Naive thymus-derived CD4-positive, alpha-beta T cell (primary cell): ENCODE data around the gene LTF. TPM values are rescaled to one million over a fixed set of nuclear protein-coding genes. Genes with fewer than 3 reads are reported as not detected.
"Not testable (repeated sequence)": the region's sequence is repeated elsewhere in the genome, so short reads cannot be mapped to it uniquely, and the experiment has no call there.

ENCODE experiments used
- ATAC-seq: fragments of 150-1000 bp; cut with Tn5 transposase; 2 replicates; pipeline ENCODE4 v1.10.0; 2021; ENCODE audit warnings: mild to moderate bottlenecking, moderate library complexity
- CTCF ChIA-PET: fragments of 350-600 bp; sonication (Branson Sonifier 250); formaldehyde crosslinking; loops from one replicate; lab custom pipeline; 2021; ENCODE audit warnings: antibody characterized with exemption; lab: Charles Lee
- POLR2A ChIA-PET: fragments of 350-600 bp; sonication (Branson Sonifier 250); formaldehyde crosslinking; loops from one replicate; lab custom pipeline; 2021; ENCODE audit warnings: antibody characterized with exemption, inconsistent platforms; lab: Charles Lee
- DNase-seq, 9 donors: peaks; one replicate each; pipeline versions ENCODE4 v3.0.0 to v3.0.0-alpha.2; 2020 to 2022; ENCODE audit warnings: mixed read lengths in 1 of 9
- H3K27ac ChIP-seq: one replicate; pipeline ENCODE4 v1.7.0; 2013; ENCODE audit warnings: mild to moderate bottlenecking, low read depth, low read length, moderate library complexity
- H3K27me3 ChIP-seq, 2 donors: one replicate each; pipeline ENCODE4 v1.7.0; 2013; ENCODE audit warnings: low read length in 2 of 2, mild to moderate bottlenecking in 2 of 2, moderate library complexity in 2 of 2; ENCODE audit not compliant: control insufficient read depth in 2 of 2, insufficient read depth in 2 of 2
- H3K36me3 ChIP-seq, 3 experiments: 1 replicate in 2 of 3; 2 replicates in 1 of 3; pipeline ENCODE4 v1.7.0; 2013; ENCODE audit warnings: low read length in 3 of 3, mild to moderate bottlenecking in 3 of 3, moderate library complexity in 1 of 3; ENCODE audit not compliant: insufficient read depth in 3 of 3, control insufficient read depth in 2 of 3
- H3K4me1 ChIP-seq, 2 donors: one replicate each; pipeline ENCODE4 v1.7.0; 2013; ENCODE audit warnings: low read length in 2 of 2, mild to moderate bottlenecking in 2 of 2, moderate library complexity in 1 of 2; ENCODE audit not compliant: control insufficient read depth in 2 of 2, insufficient read depth in 2 of 2
- H3K4me3 ChIP-seq: 2 replicates; pipeline ENCODE4 v1.7.0; 2013; ENCODE audit warnings: mild to moderate bottlenecking, low read length
- H3K9me3 ChIP-seq, 3 experiments: 1 replicate in 2 of 3; 2 replicates in 1 of 3; pipeline ENCODE4 v1.7.0; 2013; ENCODE audit warnings: low read length in 3 of 3; ENCODE audit not compliant: control insufficient read depth in 2 of 3
- H3K27ac Mint-ChIP-seq, 9 donors: one replicate each; pipeline ENCODE4 v1.8.0; 2020 to 2022; ENCODE audit warnings: mixed read lengths in 9 of 9, mild to moderate bottlenecking in 8 of 9, moderate library complexity in 5 of 9, inconsistent platforms in 2 of 9
- H3K27me3 Mint-ChIP-seq, 5 donors: one replicate each; pipeline ENCODE4 v1.8.0; 2021 to 2022; ENCODE audit warnings: mixed read lengths in 5 of 5, mild to moderate bottlenecking in 1 of 5
- H3K36me3 Mint-ChIP-seq, 5 donors: one replicate each; pipeline ENCODE4 v1.8.0; 2020 to 2022; ENCODE audit warnings: mixed read lengths in 5 of 5, mild to moderate bottlenecking in 3 of 5, inconsistent platforms in 1 of 5
- H3K4me1 Mint-ChIP-seq, 7 donors: one replicate each; pipeline ENCODE4 v1.8.0; 2020 to 2022; ENCODE audit warnings: mixed read lengths in 7 of 7, mild to moderate bottlenecking in 3 of 7, inconsistent platforms in 1 of 7
- H3K4me3 Mint-ChIP-seq, 10 donors: one replicate each; pipeline ENCODE4 v1.8.0; 2020 to 2022; ENCODE audit warnings: mild to moderate bottlenecking in 10 of 10, mixed read lengths in 10 of 10, moderate library complexity in 6 of 10, inconsistent platforms in 2 of 10
- H3K9me3 Mint-ChIP-seq, 11 donors: one replicate each; pipeline ENCODE4 v1.8.0; 2020 to 2022; ENCODE audit warnings: mixed read lengths in 11 of 11, mild to moderate bottlenecking in 4 of 11, inconsistent platforms in 1 of 11, moderate library complexity in 1 of 11
- intact Hi-C, 2 donors: fragments of 100-400 bp; cut with micrococcal nuclease; formaldehyde crosslinking; loops; one replicate each; pipeline ENCODE4 v1.15.1; 2023
- polyA plus RNA-seq, 2 donors: library from polyadenylated mRNA; unstranded; fragments of 300-500 nt; fragmentation: Illumina TruSeq; gene quantifications; one replicate each; pipeline ENCODE4 v1.2.3, GENCODE V29; 2021
- total RNA-seq, 6 experiments: library from RNA in 5 of 6; stranded (reverse) in 5 of 6; gene quantifications; 1 replicate in 5 of 6; 2 replicates in 1 of 6; pipeline ENCODE4 v1.2.3 and lab custom pipeline; 2021 to 2026

Gene LTF
- total and polyA plus RNA-seq, 7 experiments from 2014 or later = 0.78 TPM; not detected in 6

GRCh38 chr3:46405301-46406019 is 59.2 kb downstream of the LTF start:
- no peaks in the 10 kb centered on the region for H3K9me3 ChIP-seq
- H3K27me3 ChIP-seq = no peaks in the 10 kb centered on the region
- Mint-ChIP-seq H3K27me3 (peaks cover 0 to 24% (median 0%) of the 10 kb centered on the region in 5 donors), H3K27ac (peak overlapping the region in 1 of 9 donors; percentile 42), H3K9me3 (peaks cover 0 to 4% (median 0%) of the 10 kb centered on the region in 11 donors), H3K4me1 (peaks cover 11 to 37% (median 33%) of the 10 kb centered on the region in 7 donors), H3K4me3 (no peak overlapping the region), H3K36me3 (peaks cover 0 to 7% (median 3%) of the 10 kb centered on the region in 5 donors)
- H3K4me1 ChIP-seq = peaks cover 5 to 10% of the 10 kb centered on the region in 2 donors
- H3K4me3 ChIP-seq = no peak overlapping the region
- POLR2A ChIA-PET = no interaction called here
- DNase-seq = no peak
- CTCF ChIA-PET = no interaction called here
- no peak overlapping the region for H3K27ac ChIP-seq
- peak; percentile 15 for ATAC-seq
- no peaks in the 10 kb centered on the region for H3K36me3 ChIP-seq
- intact Hi-C loops = loop anchor here in 1 of 2 donors (2.0 kb wide), 2 partner anchors 35 to 133 kb away; no protein-coding TSS in a partner anchor

- H3K36me3 ChIP-seq, H3K27ac ChIP-seq, CTCF ChIA-PET, H3K27ac Mint-ChIP-seq, H3K9me3 Mint-ChIP-seq, POLR2A ChIA-PET, ATAC-seq, H3K4me3 ChIP-seq, H3K4me3 Mint-ChIP-seq, H3K36me3 Mint-ChIP-seq, DNase-seq, H3K4me1 ChIP-seq, H3K9me3 ChIP-seq, intact Hi-C loops, H3K27me3 ChIP-seq: not testable (repeated sequence)
- peaks cover 5 to 18% (median 13%) of the 10 kb centered on the region in 7 donors for H3K4me1 Mint-ChIP-seq
- H3K27me3 Mint-ChIP-seq = peaks cover 0 to 24% (median 0%) of the 10 kb centered on the region in 5 donors
These were observed 61.8 kb downstream of the LTF start for GRCh38 chr3:46402902-46403301.

- H3K4me3 ChIP-seq = no peak overlapping the region
- no peaks in the 10 kb centered on the region for H3K9me3 ChIP-seq
- no peak overlapping the region for H3K27ac ChIP-seq
- H3K9me3 Mint-ChIP-seq = peaks cover 0 to 4% (median 0%) of the 10 kb centered on the region in 11 donors
- no peak overlapping the region for H3K27ac Mint-ChIP-seq
- CTCF ChIA-PET = no interaction called here
- no peak for ATAC-seq
- H3K27me3 Mint-ChIP-seq = peaks cover 0 to 21% (median 0%) of the 10 kb centered on the region in 5 donors
- intact Hi-C loops = no loop called here
- no peak for DNase-seq
- no peaks in the 10 kb centered on the region for H3K36me3 ChIP-seq
- peaks cover 0 to 7% (median 1%) of the 10 kb centered on the region in 7 donors for H3K4me1 Mint-ChIP-seq
- H3K27me3 ChIP-seq = no peaks in the 10 kb centered on the region
- H3K4me1 ChIP-seq = no peaks in the 10 kb centered on the region
- H3K4me3 Mint-ChIP-seq = no peak overlapping the region
- POLR2A ChIA-PET = interaction anchor here (0.7 kb wide), 1 partner anchor 439 kb away, joined by 3 read pairs; no protein-coding TSS in a partner anchor
- peaks cover 0 to 3% (median 0%) of the 10 kb centered on the region in 5 donors for H3K36me3 Mint-ChIP-seq
These were observed 63.1 kb downstream of the LTF start for GRCh38 chr3:46401579-46401978.

GRCh38 chr3:46400846-46401245 is 63.9 kb downstream of the LTF start:
- ChIA-PET CTCF (no interaction called here), POLR2A (interaction anchor here (0.7 kb wide), 1 partner anchor 438 kb away, joined by 3 read pairs; no protein-coding TSS in a partner anchor)
- no peak overlapping the region for H3K27ac Mint-ChIP-seq
- H3K4me1 ChIP-seq = no peaks in the 10 kb centered on the region
- H3K27ac ChIP-seq = no peak overlapping the region
- peaks cover 0 to 11% (median 0%) of the 10 kb centered on the region in 7 donors for H3K4me1 Mint-ChIP-seq
- H3K36me3 ChIP-seq = no peaks in the 10 kb centered on the region
- DNase-seq = no peak
- H3K4me3 Mint-ChIP-seq = no peak overlapping the region
- no peak for ATAC-seq
- H3K4me3 ChIP-seq = no peak overlapping the region
- peaks cover 0 to 4% (median 0%) of the 10 kb centered on the region in 11 donors for H3K9me3 Mint-ChIP-seq
- intact Hi-C loops = no loop called here
- no peaks in the 10 kb centered on the region for H3K9me3 ChIP-seq
- peaks cover 0 to 21% (median 0%) of the 10 kb centered on the region in 5 donors for H3K27me3 Mint-ChIP-seq
- H3K27me3 ChIP-seq = no peaks in the 10 kb centered on the region
- peaks cover 0 to 3% (median 0%) of the 10 kb centered on the region in 5 donors for H3K36me3 Mint-ChIP-seq

GRCh38 chr3:46400000-46400734 is 64.5 kb downstream of the LTF start:
- DNase-seq (no peak), ATAC-seq (no peak)
- Mint-ChIP-seq H3K4me3 (no peak overlapping the region), H3K27ac (no peak overlapping the region), H3K27me3 (peaks cover 0 to 22% (median 0%) of the 10 kb centered on the region in 5 donors), H3K36me3 (peaks cover 0 to 3% (median 0%) of the 10 kb centered on the region in 5 donors), H3K4me1 (peaks cover 0 to 11% (median 0%) of the 10 kb centered on the region in 7 donors), H3K9me3 (peaks cover 0 to 4% (median 0%) of the 10 kb centered on the region in 11 donors)
- intact Hi-C loops = no loop called here
- Histone ChIP-seq H3K4me1 (no peaks in the 10 kb centered on the region), H3K27me3 (no peaks in the 10 kb centered on the region), H3K27ac (no peak overlapping the region), H3K4me3 (no peak overlapping the region), H3K9me3 (no peaks in the 10 kb centered on the region), H3K36me3 (no peaks in the 10 kb centered on the region)
- ChIA-PET CTCF (no interaction called here), POLR2A (no interaction called here)

- ATAC-seq = no peak
- CTCF ChIA-PET = no interaction called here
- intact Hi-C loops = no loop called here
These were observed 65.1 kb downstream of the LTF start for GRCh38 chr3:46399557-46399956.

More at GRCh38 chr3:46399557-46399956, 65.1 kb downstream of the LTF start:
- Mint-ChIP-seq H3K4me3 (no peak overlapping the region), H3K36me3 (peaks cover 0 to 2% (median 0%) of the 10 kb centered on the region in 5 donors), H3K27me3 (peaks cover 0 to 27% (median 0%) of the 10 kb centered on the region in 5 donors), H3K27ac (no peak overlapping the region), H3K4me1 (peaks cover 0 to 11% (median 0%) of the 10 kb centered on the region in 7 donors), H3K9me3 (peaks cover 0 to 4% (median 0%) of the 10 kb centered on the region in 11 donors)
- DNase-seq = no peak
- Histone ChIP-seq H3K36me3 (no peaks in the 10 kb centered on the region), H3K9me3 (no peaks in the 10 kb centered on the region), H3K27me3 (no peaks in the 10 kb centered on the region), H3K4me1 (no peaks in the 10 kb centered on the region), H3K4me3 (no peak overlapping the region), H3K27ac (no peak overlapping the region)
- POLR2A ChIA-PET = no interaction called here
